Stimulated activated CD4-positive, alpha-beta T cell treated with anti-CD3 and anti-CD28 coated beads, Interleukin-12 subunit alpha, Interleukin-12 subunit beta, amount 100 ng/mL, for 4 hours (primary cell): ENCODE results near the gene SLC14A1.
"Not testable (repeated sequence)": the region's sequence is repeated elsewhere in the genome, so short reads cannot be mapped to it uniquely, and the experiment has no call there.

Source experiments
- DNase-seq: peaks from one replicate; pipeline ENCODE4 v3.0.0-alpha.2; 2020

Gene SLC14A1

DNA sequence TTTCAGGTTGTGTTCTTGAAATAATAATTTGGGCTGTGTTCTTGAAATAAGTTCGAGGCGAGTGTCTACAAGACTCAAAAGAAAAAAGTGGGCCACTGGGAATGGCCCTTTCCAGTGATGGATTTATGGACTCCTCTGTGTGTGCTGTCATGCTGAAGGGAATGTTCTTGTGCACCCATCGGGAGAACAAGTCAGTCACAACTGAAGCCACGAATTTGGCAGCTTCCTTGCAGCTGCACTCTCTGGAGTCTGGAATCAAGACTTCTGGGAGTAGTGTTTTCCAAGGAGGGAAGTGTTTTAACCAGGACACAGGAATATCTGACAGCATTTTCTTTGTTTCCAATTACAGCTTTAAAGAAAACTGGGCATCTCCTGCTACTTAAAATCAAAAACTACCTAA, 620 bp downstream of the SLC14A1 start:
- DNase-seq: no peak

DNA sequence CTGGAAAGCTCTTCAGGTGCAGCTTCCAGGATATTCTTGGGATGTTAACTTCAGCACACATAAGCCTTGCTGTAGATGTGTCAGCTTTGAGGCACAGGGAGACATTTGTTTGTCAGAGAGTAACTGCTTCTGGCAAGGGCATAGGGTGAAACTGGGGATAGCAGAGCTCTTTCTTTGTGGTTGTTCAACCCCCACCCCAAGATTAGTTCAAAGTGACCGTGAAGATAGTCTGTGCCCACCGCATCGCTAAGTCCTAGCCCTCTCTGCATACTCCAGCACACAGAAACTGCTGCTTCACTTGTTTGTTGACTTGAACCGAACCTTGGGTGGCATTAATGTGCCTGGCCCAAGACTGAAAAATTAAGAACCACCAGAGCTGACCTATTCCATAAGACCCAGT, 1.4 kb downstream of the SLC14A1 start:
- DNase-seq: no peak

DNA sequence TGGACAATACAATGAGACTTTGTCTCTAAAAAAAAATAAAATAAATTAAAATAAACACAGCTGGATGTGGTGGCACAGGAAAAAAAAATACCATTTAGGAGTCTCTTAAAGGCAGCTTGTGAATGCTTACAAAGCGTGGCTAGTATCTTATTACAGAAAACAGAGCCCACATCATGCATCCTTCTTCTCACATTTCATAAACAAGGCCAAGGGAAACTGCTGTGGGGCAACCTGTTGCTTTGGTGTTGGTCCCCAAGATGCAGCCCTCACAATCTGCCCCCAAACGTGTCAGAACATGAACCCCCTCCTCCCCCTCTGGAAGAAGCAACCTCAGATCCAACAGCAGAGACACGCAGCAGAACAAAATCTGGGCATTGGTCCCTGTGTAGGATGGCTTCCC, 2.6 kb downstream of the SLC14A1 start:
- no peak for DNase-seq

DNA sequence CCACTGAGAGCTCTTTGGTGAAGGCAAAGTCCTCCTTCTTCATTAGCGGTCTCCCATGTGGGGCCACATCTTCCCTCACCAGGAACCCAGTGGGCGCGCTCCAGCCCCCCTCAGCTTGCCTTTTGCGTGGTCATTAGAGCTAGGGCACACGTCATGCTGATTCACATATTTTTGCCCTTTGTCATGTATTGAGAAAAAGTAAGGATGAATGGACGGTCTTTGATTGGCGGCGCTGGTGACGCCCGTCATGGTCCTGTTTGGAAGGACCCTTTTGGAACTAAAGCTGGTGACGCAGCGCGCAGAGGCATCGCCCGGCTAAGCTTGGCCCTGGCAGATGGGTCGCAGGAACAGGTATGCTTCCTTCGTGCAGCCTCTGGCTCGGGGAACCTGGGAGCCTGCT, 3.1 kb downstream of the SLC14A1 start:
- DNase-seq: no peak

DNA sequence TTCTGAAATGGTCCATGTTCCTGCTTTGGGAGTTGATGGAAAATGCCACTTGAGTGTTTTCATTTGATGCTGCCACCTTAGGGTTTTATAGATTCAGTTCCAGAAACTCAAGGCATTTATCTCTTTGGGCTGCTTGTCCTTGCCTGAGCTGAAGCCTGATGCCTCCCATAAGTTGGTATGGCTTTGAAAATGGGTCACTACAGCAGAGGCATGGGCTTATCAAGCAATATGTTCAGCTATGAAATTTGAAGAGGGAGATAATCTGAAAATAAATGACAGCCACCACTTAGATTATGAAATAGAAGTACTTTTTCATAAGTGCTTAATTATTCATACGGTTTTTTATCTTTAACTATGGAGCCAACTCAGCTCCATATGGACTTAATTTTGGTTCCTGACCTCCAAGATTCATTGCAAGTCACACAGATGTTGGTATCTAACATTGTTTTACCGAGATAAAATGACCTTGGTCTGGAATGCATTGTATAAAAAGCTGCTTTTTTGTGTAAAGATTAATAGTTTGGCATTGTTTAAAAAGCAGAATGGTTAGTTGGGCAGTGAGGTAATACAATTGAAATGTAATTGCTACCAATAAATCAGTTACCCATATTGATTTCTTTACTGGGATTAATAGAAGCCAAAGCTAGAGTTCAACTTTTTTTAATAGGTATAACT, 4.5 kb downstream of the SLC14A1 start:
- no peak for DNase-seq

DNA sequence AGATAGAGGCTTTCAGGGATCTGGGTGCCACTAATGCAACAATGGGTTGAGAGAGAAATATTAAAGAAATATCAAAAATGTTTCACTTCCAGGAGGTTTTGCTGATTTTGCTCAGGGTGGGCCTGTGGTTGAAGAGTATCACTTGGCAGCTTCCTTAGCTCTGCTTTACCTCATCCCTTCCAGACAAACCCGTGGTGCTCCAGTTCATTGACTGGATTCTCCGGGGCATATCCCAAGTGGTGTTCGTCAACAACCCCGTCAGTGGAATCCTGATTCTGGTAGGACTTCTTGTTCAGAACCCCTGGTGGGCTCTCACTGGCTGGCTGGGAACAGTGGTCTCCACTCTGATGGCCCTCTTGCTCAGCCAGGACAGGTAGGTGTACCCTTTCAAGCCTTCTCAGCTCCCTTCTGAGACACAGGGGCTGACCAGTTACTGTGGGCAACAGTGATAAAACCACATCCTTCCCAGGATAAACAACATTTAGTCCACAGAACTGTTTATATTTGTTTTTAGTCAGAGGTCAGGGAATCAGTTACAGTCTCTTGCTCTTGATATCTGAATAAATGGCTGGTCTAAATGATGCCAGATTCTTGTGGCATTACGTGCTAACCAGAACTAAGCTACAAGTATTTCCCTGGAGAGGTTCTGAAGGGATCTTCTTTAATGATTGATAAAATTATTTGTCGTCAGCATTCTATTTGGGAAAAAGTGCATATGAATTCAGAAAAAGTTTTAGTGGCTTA, 7.0 kb downstream of the SLC14A1 start:
- no peak for DNase-seq

DNA sequence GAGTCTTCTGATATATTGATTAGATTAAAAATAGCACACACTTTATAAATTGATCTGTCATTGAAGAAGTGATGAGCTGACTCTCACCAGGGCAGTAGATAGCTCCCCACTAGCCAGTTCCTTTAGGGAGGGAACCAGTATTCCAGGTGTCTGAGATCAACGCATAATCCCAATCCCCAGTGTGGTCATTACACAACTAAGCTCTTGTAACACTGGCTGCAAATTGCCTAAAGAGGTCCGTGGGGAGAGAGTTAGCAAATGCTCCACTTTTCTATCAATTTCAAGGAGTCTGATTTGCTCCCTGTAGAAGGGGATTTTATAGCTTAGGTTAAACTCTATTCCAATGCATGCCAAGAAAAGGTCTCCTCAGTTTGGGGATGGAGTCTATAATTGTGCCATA, 7.7 kb downstream of the SLC14A1 start:
- no peak for DNase-seq

DNA sequence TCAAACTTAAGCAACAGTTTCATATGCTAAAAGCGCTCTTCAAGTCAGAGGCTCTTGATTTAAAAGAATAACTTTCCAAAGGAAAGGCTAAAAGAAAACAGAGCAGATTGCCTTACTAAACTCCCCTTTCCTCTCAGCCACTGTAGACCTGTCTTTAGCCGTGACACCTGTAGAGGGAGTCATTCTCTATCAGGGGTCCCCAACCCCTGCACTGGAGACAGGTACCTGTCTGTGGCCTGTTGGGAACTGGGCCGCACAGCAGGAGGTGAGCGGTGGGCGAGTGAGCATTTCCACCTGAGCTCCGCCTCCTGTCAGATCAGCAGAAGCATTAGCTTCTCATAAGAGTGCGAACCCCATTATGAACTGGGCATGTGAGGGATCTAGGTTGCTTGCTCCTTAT, 9.6 kb downstream of the SLC14A1 start:
- no peak for DNase-seq

DNA sequence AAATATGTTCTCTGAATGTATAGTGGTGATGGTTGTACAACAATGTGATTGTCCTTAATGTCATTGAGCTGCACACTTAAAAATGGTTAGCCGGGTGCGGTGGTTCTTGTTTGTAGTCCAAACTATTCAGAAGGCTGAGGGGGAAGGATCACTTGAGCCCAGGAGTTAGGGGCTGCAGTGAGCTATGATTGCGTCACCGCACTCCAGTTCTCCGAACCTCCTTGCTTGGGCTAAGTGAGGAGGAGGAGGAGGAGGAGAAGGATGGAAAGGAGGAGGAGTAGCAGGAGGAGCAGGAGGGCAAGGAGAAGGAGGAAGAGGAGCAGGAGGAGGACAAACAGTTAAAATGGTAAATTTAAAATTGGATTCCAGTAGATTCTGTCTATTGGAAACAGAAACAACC, 10.5 kb downstream of the SLC14A1 start:
- no peak for DNase-seq

DNA sequence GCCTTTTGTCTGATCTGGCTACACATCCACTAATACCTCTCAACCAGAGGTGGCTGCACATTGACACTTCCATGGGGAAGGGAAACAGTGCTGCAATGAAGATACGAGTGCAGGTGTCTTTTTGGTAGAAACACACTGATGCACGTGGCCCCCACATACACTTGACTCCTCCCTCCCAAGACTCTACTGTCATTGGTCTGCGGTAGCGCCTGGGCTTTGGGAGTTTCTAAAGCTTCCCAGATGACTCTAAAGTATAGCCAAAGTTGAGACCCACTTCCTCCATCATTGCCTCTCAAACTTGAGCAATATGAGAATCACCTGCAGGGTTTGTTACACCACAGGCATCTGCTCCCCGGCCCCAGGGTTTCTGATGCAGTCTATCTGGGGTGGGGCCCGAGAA, 11.0 kb downstream of the SLC14A1 start:
- no peak for DNase-seq

DNA sequence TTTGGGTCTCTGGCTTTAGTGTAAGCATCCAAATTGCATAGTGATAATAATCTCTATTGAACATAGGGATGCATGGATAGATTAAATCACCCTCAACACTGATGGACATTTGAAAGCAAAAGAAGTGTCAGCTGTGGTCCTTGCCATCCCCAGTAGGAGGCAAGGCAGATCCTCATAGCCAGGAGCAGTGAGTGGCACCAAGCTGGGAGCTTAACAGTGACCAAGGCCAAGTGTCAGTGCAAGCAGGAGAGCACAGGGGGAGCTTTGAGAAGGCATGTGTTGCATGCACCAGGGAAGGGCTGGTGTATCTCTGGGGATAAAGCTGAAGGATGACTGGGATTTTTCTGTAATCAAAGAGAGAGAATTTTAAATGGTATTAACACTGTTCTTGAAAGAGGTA, 14.7 kb downstream of the SLC14A1 start:
- DNase-seq: no peak

DNA sequence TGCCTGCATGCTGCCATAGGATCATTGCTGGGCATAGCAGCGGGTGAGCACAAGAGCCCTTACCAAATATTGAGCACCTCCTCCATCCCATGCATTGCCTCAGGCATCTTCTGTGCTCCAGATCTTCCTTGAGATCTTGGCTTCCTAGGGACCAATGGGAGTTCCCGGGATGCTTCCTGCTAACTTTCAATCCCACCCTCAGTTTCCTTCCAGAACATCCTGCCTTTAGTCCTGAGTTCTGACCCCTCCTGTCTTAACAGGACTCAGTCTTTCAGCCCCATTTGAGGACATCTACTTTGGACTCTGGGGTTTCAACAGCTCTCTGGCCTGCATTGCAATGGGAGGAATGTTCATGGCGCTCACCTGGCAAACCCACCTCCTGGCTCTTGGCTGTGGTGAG, 15.3 kb downstream of the SLC14A1 start:
- no peak for DNase-seq

DNA sequence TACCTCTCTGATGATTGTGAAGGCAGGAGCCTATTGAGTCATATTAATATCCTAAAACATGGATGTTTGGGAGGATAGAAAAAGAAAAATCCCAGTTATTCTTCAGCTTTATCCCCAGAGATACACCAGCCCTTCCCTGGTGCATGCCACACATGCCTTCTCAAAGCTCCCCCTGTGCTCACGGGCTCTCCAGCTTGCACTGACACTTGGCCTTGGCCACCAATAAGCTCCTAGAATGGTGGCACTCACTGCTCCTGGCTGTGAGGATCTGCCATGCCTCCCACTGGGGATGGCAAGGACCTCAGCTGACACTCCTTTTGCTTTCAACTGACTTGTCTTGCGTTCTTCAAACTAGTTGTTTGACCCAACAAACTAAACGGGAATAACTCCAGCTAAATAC, 15.9 kb downstream of the SLC14A1 start:
- DNase-seq: no peak

DNA sequence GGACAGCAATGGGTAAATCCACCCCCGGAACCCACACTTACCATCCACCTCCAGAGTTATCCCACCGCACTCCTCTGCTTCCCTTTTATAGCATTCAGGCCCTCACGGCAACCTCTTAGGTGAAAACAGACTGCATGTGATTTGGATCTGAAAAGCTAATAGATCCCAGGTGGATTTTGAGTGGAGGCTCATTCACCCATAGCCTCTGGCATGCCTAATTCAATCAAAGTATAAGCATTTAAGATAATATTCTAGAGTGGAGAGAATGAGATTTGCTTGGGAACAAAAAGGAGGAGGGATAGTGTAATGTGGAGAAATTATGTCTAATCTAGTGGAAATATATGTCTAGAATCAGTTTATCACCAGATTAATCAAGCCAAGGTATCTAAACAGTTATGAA, 17.1 kb downstream of the SLC14A1 start:
- no peak for DNase-seq

DNA sequence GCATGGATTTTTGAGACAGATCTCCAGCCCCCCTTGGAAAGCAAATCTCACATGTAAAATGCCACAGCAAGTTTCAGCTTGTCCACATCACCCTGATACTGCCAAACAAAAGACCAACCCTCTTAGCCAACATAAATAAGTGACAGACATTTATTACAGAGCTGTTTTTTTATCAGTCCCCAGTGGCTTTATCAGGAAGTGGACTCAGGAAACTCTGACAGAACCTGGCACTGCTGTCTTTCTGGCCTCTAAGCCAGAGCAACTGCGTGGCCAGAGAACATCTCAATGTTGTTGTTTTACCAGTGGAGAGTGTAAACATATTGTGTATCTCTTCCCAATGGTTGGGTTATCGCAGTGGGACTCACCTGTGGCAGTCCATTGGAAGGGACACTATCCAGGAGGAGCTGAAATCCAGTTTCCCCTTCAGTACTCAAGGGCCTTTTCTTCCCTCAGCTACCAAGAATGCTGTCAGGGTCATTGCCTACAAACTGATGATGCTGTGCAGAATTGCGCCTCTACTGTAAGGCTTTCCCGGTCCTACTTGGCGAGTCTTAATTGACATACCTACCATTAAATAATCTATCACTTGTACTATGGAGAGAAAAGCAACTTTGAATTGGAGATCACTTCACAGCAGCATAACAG, 22.0 kb downstream of the SLC14A1 start:
- no peak for DNase-seq

DNA sequence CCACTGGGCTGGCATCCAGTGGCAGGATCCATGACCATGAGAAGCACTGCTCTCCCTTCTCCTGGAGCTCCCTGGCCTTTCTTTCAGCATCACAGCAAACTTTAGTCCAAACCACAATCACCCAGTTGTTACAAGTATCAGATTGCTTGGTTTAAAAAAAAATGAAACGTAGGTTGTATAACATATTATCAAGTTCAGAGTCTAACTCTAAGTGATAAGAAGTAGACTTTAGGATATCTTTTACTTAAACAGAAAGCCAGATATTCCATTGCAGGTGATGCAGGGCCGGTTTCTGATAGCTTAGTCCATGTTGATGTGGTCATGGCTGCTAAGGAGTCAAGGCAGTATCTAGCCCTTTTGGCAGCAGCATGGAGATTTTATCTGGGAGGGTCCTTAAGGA, 24.5 kb downstream of the SLC14A1 start:
- no peak for DNase-seq

DNA sequence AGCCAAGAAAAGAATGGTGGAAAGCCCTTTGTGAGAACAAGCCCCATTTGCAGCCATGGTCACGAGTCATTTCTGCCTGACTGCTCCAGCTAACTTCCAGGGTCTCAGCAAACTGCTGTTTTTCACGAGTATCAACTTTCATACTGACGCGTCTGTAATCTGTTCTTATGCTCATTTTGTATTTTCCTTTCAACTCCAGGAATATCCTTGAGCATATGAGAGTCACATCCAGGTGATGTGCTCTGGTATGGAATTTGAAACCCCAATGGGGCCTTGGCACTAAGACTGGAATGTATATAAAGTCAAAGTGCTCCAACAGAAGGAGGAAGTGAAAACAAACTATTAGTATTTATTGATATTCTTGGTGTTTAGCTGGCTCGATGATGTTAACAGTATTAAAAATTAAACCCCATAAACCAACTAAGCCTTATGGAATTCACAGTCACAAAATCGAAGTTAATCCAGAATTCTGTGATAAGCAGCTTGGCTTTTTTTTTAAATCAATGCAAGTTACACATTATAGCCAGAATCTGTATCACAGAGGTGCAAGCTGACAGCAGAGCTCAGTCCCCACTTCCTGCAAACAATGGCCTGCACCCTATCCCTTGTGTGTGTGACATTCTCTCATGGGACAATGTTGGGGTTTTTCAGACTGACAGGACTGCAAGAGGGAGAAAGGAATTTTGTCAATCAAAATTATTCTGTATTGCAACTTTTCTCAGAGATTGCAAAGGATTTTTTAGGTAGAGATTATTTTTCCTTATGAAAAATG, 26.1 kb downstream of the SLC14A1 start:
- no peak for DNase-seq

DNA sequence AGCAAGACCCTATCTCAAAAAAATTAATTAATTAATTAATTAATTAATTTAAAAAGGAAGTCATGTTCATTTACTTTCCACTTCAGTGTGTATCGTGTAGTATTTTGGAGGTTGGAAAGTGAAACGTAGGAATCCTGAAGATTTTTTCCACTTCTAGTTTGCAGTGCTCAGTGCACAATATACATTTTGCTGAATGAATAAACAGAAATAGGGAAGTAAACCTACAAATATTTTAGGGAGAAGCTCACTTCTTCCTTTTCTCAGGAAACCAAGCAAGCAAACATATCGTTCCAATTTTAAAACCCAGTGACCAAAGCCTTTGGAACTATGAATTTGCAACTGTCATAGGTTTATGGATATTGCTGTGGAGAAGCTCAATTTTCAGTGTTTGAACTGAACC, 27.8 kb downstream of the SLC14A1 start:
- no peak for DNase-seq

DNA sequence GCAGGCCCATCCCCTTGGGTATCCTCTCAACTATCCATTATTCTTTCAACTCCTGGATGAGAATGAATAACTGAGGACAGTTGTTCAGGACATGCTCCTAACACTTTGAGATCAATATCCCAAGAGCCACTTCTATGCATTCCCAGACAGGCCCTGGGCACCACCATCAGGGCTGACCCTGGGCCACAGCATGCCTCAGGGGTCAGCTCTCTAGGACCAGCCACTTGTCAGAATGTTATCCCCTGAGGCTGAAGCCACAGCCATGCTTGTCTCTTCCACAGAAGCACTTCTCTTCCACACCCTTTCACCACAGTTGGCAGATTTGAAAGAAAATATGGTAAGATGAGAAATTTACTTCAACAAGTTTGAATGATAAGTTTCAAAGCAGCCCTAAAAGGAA, 28.7 kb downstream of the SLC14A1 start:
- DNase-seq: no peak

DNA sequence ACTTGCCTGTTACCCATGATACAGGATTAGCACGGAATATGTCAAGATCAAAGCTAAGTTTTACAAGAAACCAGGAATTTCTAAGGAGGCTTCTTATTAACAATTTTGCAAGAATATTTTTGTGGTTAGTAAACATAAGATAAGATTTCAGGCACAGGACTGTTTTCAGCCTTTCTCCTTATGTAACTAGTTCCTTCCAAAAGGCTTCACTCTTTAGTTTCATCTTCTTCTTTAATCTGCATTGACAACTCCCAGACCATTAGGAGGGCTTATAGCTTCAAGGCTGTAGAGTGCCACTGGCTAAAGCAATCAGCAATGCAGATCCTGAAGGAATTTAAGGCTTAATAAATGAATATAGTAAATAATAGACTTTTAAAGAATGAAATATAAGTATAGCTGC, 29.3 kb downstream of the SLC14A1 start:
- no peak for DNase-seq

DNA sequence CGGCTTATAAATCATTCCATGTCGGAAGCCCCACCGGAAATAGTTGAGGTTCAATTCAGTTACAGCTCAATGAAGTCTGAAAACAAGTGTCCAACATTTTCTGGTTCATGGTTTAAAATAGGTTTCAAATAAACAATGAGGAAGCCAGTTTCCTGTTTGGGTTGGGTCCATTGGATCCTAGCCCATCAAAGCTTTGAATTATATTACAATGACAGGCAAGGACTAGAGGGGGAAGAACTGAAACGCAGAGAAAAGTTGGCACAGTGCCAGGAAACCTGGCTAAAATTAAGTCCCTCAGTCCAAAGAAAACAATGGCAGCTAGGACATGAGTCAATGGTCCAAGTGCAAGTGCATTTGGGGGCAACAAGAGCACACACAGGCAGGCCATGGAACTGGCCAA, 32.0 kb downstream of the SLC14A1 start:
- DNase-seq: no peak

DNA sequence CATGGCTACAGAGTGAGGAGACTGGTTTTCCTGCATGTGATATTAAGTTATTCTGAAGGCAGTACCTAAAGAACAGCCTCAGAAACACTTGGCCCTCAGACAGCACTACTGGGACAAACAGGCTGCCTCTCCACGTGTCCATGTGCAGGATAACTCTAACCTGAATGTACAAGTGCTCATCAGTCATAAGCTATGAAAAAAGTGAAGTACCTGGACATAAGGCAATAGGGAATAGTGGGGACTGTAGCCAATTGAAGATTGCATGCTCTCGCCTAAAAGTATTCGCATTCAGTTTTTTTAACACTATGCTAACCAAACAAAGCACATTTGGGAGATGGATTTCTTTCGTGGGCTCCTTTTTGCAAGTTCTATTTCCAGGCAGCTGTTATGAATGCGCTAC, 33.0 kb downstream of the SLC14A1 start:
- no peak for DNase-seq

DNA sequence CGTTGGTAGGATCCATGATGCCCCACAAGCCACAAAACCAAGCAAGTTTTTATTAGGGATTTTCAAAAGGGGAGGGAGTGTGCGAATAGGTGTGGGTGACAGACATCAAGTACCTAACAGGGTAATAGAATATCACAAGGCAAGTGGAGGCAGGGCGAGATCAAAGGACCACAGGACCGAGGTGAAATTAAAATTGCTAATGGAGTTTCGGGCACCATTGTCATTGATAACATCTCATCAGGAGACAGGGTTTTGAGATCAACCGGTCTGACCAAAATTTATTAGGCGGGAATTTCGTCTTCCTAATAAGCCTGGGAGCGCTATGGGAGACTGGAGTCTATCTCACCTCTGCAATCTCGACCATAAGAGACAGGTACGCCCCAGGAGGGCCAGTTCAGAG, 33.7 kb downstream of the SLC14A1 start:
- not testable (repeated sequence) for DNase-seq
